Measurements from ENCODE around the gene CPT2.
"Not testable (repeated sequence)": the region's sequence is repeated elsewhere in the genome, so short reads cannot be mapped to it uniquely, and the experiment has no call there.

The CPT2 gene

GRCh38 chr1:53182716-53183094 lies 13.9 kb upstream of the CPT2 start:
- DNase-seq (ENCODE audit: low spot score): no peak

GRCh38 chr1:53183095-53183990 lies 13.3 kb upstream of the CPT2 start:
- DNase-seq (ENCODE audit: low spot score): no peak

DNA sequence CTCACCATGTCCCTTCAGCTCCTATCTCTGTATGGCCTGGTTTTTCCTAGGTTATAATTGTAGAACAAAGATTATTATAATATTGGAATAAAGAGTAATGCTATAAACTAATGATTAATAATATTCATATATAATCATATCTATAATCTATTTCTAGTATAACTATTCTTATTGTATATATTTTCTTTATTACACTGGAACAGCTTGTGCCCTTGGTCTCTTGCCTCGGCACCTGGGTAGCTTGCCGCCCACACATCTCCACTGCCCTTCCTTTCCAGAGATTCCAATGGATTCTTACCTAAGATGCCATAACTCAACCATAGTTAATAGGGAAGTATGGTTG lies 10.7 kb upstream of the CPT2 start:
- not testable (repeated sequence) for DNase-seq (ENCODE audit: low spot score)

- DNase-seq (ENCODE audit: low spot score): no peak
Measured at GRCh38 chr1:53186533-53186932, 10.1 kb upstream of the CPT2 start.

GRCh38 chr1:53187401-53187800 lies 9.2 kb upstream of the CPT2 start:
- DNase-seq (ENCODE audit: low spot score): no peak

- no peak for DNase-seq (ENCODE audit: low spot score)
Measured at GRCh38 chr1:53188099-53188498, 8.5 kb upstream of the CPT2 start.

- DNase-seq (ENCODE audit: low spot score): no peak
Measured at GRCh38 chr1:53189061-53189460, 7.6 kb upstream of the CPT2 start.

DNA sequence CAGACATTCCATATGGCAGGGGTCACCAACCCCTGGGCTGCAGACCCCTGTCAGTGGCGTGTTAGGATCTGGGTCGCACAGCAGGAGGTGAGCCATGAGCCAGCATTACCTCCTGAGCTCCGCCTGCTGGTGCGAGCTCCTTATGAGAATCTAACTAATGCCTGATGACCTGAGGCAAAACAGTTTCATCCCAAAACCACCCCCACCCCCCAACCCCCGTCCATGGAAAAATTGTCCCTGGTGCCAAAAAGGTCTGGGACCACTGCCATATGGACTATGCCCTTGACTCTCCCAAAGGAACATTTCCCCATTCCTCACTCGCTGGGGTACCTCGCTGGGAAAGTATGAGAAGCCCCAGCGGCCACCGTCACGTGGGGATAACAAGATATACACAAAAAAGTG lies 6.4 kb upstream of the CPT2 start:
- no peak for DNase-seq (ENCODE audit: low spot score)

DNA sequence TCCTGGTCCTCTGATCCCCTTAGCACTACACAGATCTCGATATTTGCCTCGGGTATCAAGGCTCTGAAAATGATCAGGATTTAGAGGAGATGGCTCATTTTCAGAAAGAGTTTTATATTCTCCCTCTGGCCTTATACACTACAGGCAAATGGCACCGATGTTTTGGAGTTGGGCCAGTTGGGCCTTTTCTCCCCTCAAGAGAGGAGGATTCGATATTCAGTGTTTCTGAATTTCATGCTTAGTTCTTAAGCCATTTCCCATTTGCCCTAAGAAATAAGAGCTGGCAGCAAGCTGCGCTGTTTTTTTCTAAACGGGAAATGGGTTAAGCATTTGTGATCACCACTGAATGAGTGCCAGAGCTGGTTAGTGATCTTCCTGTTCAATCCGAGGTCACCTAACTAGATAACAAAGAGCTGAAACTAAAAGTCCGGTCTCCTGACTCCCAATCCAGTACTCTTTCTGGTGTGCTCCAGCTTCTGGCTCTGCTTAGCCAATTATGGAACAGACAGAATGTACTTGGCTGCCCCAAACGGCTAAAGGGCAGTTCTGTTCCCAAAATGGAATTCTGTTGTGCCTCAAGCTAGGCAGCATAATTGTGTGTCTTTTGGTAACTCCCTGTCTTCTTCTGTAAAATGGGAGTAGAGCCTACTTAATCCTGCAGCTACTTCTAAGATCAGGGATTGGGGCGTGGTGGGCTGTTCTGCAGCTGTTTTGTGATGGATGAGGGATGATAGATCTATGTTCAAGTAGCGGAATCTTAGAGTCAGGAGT lies 1.2 kb upstream of the CPT2 start:
- peak; percentile 48 for DNase-seq (ENCODE audit: low spot score)

DNA sequence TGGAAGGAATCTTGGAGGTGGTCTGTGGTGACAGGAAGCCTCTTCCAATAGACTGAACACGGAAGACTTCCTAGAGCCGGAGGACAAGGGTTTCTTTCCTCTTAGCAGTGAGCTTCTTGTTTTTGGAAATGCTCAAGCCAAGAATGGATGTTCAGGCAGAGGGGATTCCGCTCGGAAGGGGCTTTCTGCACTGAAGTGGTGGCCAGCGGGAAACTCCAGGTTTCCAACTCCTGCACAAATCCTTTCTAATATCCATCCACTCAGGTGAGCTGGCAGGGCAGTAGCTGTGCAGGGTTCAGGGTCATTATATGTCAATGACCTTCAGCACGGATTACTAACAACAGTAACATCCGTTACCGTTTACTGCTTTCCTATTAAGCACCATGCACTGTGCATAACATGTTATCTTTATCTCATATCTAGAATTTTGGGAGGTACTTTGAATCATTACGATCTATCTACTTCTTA lies 573 bp upstream of the CPT2 start:
- DNase-seq (ENCODE audit: low spot score): peak; percentile 28

DNA sequence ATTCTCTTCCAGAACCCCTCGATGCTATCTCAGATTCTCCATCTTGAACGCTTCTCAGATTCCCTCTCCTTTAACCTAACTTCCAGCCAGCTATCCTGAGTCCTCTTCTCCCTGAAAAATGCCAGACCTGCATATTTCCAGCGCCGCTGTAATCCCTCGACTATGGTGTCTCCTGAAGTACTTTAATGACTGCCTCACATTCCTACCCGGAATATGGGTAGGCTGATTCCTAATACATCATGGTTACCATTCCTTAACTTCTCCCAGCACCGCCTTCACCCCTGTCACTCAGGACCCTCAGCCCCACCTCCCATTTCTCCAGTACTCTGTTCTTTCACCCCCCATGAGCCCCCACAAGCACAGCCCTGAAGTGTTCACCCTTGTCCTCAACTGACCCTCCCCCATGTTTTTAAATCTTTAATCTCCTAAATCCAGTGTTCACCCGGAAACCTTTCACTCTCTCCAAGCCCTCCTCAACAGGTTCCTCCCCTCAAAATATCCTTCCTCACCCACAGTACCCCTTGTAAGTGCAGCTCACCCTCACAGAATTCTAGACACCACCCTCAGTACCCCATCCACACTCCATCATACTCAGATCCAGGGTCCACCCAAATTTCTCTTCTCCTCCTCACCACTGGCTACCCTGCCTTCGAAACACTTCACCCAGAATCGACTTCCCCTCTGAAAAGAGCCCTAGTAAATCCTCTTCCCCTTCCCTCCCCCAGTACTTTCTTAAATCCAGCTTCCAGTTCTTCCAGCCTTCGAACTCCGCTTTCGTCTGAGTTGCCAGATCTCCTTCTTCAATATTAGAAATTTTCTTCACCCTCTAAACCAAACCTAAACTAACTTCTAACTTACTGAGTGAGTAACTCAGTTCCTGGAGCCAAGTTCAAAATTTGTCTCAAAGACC lies 922 bp downstream of the CPT2 start:
- DNase-seq (ENCODE audit: low spot score): no peak

GRCh38 chr1:53198241-53198651 lies 1.6 kb downstream of the CPT2 start:
- DNase-seq (ENCODE audit: low spot score): no peak

GRCh38 chr1:53203466-53203865 lies 6.8 kb downstream of the CPT2 start:
- DNase-seq (ENCODE audit: low spot score): no peak

DNA sequence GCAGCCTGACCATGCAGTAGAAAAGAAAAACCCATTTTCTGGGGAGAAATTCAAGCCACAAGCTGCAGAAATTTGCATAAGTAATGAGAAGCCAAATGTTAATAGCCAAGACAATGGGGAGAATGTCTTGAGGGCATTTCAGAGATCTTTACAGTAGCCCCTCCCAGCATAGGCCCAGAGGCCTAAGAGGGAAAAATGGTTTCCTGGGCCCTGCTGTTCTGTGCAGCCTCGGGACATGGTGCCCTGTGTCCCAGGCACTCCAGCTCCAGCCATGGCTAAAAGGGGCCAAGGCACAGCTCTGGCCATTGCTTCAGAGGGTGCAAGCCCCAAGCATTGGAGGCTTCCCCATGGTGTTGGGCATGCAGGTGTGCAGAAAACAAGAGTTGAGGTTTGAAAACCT lies 8.9 kb downstream of the CPT2 start:
- not testable (repeated sequence) for DNase-seq (ENCODE audit: low spot score)

DNA sequence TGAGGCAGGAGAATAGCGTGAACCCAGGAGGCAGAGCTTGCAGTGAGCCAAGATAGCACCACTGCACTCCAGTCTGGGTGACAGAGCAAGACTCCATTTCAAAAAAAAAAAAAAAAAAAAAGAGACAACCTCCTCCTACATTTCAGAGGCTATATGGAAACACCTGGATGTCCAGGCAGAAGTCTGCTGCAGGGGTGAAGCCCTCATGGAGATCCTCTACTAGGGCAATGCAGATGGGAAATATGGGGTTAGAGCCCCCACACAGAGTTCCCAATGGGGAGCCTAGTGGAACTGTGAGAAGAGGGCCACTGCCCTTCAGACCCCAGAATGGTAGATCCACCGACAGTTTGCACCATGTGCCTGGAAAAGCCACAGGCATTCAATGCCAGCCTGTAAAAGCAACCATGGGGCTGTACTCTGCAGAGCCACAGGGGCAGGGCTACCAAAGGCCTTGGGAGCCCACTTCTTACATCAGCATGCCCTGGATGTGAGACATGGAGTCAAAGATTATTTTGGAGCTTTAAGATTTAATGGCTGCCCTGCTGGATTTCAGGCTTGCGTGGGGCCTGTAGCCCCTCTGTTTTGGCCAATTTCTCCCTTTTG lies 9.6 kb downstream of the CPT2 start:
- DNase-seq (ENCODE audit: low spot score): not testable (repeated sequence)

- no peak for DNase-seq (ENCODE audit: low spot score)
Measured at GRCh38 chr1:53206735-53207379, 10.2 kb downstream of the CPT2 start.

DNA sequence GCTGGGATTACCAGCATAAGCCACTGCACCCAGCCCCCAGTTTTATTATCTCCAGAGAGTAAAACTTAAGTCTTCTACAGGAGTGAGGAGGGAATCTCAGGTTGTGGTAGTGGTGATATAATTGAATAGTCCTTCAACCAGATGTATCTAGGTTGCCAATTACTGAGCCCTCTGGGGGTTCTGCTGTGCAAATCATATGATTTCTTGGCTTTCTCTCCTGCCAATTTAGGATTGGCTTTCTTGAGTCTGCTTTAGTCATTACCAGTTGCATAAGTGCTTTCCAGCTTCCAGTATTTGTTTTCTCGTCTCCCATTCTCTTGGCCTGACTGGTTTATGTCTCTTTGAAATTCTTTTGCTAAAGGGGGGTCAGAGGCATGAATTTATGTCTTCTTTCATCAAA lies 11.1 kb downstream of the CPT2 start:
- no peak for DNase-seq (ENCODE audit: low spot score)

DNA sequence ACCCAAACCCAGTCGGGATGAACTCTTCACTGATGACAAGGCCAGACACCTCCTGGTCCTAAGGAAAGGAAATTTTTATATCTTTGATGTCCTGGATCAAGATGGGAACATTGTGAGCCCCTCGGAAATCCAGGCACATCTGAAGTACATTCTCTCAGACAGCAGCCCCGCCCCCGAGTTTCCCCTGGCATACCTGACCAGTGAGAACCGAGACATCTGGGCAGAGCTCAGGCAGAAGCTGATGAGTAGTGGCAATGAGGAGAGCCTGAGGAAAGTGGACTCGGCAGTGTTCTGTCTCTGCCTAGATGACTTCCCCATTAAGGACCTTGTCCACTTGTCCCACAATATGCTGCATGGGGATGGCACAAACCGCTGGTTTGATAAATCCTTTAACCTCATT lies 13.7 kb downstream of the CPT2 start:
- no peak for DNase-seq (ENCODE audit: low spot score)

DNA sequence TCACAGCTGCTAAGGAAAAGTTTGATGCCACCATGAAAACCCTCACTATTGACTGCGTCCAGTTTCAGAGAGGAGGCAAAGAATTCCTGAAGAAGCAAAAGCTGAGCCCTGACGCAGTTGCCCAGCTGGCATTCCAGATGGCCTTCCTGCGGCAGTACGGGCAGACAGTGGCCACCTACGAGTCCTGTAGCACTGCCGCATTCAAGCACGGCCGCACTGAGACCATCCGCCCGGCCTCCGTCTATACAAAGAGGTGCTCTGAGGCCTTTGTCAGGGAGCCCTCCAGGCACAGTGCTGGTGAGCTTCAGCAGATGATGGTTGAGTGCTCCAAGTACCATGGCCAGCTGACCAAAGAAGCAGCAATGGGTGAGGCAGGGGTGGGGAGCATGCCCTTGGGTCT lies 14.3 kb downstream of the CPT2 start:
- DNase-seq (ENCODE audit: low spot score): no peak

DNA sequence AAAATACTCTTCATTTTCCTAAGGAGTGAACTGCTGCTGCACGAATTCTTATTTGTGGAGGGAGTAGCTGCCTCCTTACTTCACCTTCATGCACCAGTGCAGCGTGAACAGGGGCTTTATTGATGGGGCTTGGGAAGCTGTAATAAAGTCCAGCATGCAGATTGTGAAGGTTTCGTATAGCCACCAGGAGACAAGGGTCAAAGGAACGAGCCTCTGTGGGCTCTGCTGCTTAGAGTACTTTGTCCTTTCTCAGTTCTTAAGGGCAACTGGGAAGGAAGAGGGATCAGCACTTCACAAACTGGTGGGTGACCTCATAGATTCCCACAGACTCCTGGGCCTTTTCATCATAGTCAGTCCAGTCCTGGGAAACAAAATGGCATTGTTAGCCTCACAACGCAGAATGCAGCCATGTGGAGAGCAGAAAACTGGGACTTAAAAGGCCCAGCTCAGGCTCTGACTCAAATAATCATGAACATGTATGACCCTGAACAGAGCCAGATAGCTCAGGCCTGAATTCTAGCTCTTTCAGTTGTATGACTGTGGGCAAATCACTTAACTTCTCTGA lies 17.8 kb downstream of the CPT2 start:
- no peak for DNase-seq (ENCODE audit: low spot score)

DNA sequence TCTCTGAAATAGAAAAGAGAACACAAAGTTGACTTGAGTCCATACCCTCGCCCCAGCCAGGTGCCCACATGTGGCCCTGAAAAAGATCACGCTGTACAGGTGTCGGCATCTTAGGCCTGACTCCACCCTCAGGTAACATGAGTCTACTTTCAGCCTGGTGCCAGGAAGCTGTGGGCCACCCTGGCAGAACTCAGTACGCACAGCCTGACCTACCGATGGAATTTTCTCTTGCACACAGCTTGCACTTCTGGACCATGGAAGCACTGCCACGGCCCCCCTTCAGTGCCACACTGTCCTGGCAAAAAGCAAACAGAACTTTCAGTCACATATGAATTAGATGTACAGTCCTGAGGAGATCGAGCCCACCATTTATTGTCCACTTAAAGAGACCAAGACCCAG lies 21.6 kb downstream of the CPT2 start:
- no peak for DNase-seq (ENCODE audit: low spot score)

Data from cerebellar cortex (tissue), 1 donor.